Measurements from ENCODE around the gene CCDC69. TPM values are rescaled to one million over a fixed set of nuclear protein-coding genes. Genes with fewer than 3 reads are reported as not detected.

The CCDC69 gene
- total RNA-seq, 1 donor from 2014 or later = 167 TPM

DNA sequence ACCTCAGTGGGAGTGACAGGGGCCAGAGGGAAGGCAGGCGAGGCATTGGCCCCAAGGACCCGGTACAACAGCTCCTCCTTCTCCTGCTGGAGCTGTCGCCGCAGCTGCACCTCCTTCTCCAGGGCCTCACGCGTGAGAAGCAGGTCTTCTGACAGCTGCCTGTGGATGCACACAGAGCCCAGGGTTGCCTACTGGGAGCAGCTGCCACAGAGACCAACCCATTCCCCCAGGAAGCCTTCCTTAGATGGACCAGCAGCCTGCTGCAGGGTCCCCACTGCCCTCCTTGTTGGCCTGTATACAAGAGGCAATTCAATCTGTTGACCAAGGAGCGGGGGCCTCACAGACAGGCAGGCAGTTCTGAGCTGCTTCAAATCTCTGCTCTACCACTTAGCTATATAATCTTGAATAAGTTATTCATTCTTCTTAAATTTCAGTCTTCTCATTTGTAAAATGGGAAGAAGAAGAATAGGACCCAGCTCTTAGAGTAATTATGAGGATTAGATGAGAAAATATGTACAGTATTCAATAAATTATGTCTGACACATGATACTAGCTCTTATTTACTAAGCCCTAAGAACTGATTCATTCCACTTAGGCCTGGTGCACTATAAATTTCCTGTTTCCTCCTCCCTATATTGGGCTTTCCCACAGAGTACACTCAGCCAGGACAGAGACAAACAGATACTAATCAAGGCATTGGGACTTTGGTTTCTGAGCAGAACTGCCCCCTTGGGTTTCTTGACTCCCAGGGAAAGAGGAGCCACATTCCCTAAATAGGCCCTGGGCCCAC is 40.2 kb downstream of the CCDC69 start:
- no peak overlapping the region for H3K27ac ChIP-seq (replicated peaks)
- no peaks in the 10 kb centered on the region for H3K27me3 ChIP-seq (ENCODE audit: low read depth)
- intact Hi-C loops (cut with micrococcal nuclease) = no loop called here
- peaks cover under 1% of the 10 kb centered on the region for H3K9me3 ChIP-seq (replicated peaks)
- peaks cover 15% of the 10 kb centered on the region for H3K4me1 ChIP-seq
- no peak overlapping the region for H3K4me3 ChIP-seq
- DNase-seq = no peak
- H3K36me3 ChIP-seq = peaks cover 62% of the 10 kb centered on the region
- TF ChIP-seq, protein P1, sequence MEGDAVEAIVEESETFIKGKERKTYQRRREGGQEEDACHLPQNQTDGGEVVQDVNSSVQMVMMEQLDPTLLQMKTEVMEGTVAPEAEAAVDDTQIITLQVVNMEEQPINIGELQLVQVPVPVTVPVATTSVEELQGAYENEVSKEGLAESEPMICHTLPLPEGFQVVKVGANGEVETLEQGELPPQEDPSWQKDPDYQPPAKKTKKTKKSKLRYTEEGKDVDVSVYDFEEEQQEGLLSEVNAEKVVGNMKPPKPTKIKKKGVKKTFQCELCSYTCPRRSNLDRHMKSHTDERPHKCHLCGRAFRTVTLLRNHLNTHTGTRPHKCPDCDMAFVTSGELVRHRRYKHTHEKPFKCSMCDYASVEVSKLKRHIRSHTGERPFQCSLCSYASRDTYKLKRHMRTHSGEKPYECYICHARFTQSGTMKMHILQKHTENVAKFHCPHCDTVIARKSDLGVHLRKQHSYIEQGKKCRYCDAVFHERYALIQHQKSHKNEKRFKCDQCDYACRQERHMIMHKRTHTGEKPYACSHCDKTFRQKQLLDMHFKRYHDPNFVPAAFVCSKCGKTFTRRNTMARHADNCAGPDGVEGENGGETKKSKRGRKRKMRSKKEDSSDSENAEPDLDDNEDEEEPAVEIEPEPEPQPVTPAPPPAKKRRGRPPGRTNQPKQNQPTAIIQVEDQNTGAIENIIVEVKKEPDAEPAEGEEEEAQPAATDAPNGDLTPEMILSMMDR (IDR thresholded peaks at IDR 0.05; ENCODE audit: borderline replicate concordance) = no peak

- TF ChIP-seq, protein P1 (IDR thresholded peaks at IDR 0.05; ENCODE audit: borderline replicate concordance) = no peak
- no peaks in the 10 kb centered on the region for H3K9me3 ChIP-seq (replicated peaks)
- H3K4me1 ChIP-seq = peaks cover 15% of the 10 kb centered on the region
- intact Hi-C loops (cut with micrococcal nuclease) = no loop called here
- DNase-seq = no peak
- H3K4me3 ChIP-seq = no peak overlapping the region
- H3K27ac ChIP-seq (replicated peaks) = no peak overlapping the region
- H3K27me3 ChIP-seq (ENCODE audit: low read depth) = no peaks in the 10 kb centered on the region
- peaks cover 66% of the 10 kb centered on the region for H3K36me3 ChIP-seq
These were observed 40.9 kb downstream of the CCDC69 start for GRCh38 chr5:151182976-151183375.

- intact Hi-C loops (cut with micrococcal nuclease) = no loop called here
- no peak overlapping the region for H3K27ac ChIP-seq (replicated peaks)
- TF ChIP-seq, protein P1 (IDR thresholded peaks at IDR 0.05; ENCODE audit: borderline replicate concordance) = no peak
These were observed 41.4 kb downstream of the CCDC69 start for GRCh38 chr5:151182524-151182900.

DNA sequence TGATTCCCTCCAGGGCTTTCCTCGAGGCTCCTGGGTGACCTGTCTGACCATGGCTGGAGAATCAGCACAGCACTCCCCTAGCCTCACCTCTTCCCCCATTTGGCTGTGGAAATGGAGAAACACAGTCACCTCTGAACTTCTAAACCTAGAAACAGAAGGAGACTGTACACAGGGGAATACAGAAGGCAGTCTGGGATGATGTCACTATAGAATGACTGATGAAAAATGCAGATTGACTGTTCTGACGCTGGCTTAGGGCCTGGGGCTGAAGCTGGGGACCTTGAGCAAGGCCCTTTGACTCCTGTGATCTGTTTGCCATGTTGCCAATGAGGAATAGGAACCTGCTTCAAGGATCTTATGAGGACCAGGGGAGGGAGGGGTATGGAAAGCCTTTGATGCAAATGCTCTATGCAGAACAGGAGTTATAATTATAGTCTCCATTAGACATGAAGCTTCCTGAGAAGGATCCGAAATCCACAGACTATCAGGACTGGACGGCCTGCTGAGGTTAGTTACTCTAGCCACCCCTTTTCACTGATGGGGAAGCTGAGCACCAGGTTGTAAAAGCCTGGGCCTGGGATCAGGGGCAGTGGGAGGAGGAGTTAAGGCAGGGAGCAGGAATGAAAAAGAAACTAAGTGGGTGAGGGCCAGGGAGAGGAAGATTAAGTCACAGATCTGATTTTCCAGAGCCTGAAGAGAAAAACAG is 41.9 kb downstream of the CCDC69 start:
- peaks cover 66% of the 10 kb centered on the region for H3K36me3 ChIP-seq
- H3K4me1 ChIP-seq = peaks cover 11% of the 10 kb centered on the region
- no peak overlapping the region for H3K27ac ChIP-seq (replicated peaks)
- H3K9me3 ChIP-seq (replicated peaks) = no peaks in the 10 kb centered on the region
- H3K27me3 ChIP-seq (ENCODE audit: low read depth) = no peaks in the 10 kb centered on the region
- TF ChIP-seq, protein P1 (IDR thresholded peaks at IDR 0.05; ENCODE audit: borderline replicate concordance) = no peak
- intact Hi-C loops (cut with micrococcal nuclease) = no loop called here
- no peak for DNase-seq
- no peak overlapping the region for H3K4me3 ChIP-seq

More at GRCh38 chr5:151182524-151182900, 41.4 kb downstream of the CCDC69 start:
- H3K4me1 ChIP-seq = peaks cover 15% of the 10 kb centered on the region
- H3K36me3 ChIP-seq = peaks cover 66% of the 10 kb centered on the region
- no peaks in the 10 kb centered on the region for H3K27me3 ChIP-seq (ENCODE audit: low read depth)
- no peak for DNase-seq
- H3K4me3 ChIP-seq = no peak overlapping the region
- H3K9me3 ChIP-seq (replicated peaks) = no peaks in the 10 kb centered on the region

GRCh38 chr5:151180291-151180690 is 43.6 kb downstream of the CCDC69 start:
- no peak for DNase-seq
- H3K4me1 ChIP-seq = no peaks in the 10 kb centered on the region
- no peaks in the 10 kb centered on the region for H3K27me3 ChIP-seq (ENCODE audit: low read depth)
- no peaks in the 10 kb centered on the region for H3K9me3 ChIP-seq (replicated peaks)
- H3K36me3 ChIP-seq = peaks cover 58% of the 10 kb centered on the region
- no peak overlapping the region for H3K4me3 ChIP-seq
- H3K27ac ChIP-seq (replicated peaks) = no peak overlapping the region
- intact Hi-C loops (cut with micrococcal nuclease) = no loop called here
- TF ChIP-seq, protein P1 (IDR thresholded peaks at IDR 0.05; ENCODE audit: borderline replicate concordance) = no peak
